ENCODE measurements around the gene GBF1. TPM values are rescaled to one million over a fixed set of nuclear protein-coding genes. Genes with fewer than 3 reads are reported as not detected.

Gene GBF1
- total and polyA plus RNA-seq, 10 of the 15 experiments (the other 5 are each of a cell fraction or from before 2014, with no cell fraction given) = 0.82 to 42.0 (median 21.8) TPM

DNA sequence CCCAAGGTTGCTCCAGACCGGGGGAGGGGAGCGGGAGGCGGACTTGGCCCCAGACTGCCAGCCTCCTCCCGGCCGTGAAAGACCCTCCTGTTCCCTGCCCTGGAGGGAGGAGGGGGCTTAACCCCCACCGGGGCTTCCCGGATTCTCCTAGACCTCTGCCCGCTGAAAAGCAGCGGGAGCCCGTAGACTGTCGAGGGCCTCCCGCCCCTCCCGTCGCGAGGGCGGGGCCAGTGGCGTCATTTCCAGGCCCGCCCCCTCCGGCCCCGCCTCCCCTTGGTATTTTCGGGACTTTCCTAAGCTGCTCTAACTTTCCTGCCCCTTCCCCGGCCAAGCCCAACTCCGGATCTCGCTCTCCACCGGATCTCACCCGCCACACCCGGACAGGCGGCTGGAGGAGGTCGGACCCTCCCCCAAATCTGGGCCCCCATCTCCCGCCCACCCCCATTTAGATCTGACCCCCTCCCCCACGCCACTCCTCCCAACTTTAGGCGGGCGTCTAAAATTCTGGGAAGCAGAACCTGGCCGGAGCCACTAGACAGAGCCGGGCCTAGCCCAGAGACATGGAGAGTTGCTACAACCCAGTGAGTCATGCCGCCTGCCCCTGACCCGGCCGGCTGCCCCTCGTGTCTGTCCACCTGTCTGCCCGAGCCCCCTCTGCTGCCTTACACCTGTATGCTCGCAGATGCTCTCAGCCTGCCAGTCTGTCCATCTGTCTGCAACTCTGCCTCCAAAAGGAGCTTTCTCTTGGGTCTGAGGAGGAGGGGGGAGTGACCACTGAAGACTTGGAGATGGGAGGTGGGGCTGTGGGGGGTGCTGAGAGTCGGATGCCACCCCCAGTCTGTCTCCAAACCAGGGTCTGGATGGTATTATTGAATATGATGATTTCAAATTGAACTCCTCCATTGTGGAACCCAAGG is 150.3 kb downstream of the GBF1 start, which contains the start of gene NFKB2 (continued):
- TF ChIP-seq REST (IDR thresholded peaks at IDR 0.05; ENCODE audit: low read depth, low read length) = no peak
- TF ChIP-seq HDGF (IDR thresholded peaks at IDR 0.05) = peak; percentile 12; the same call in 1 of the 2 replicates
- TF ChIP-seq KDM1A (IDR thresholded peaks at IDR 0.05; ENCODE audit: borderline replicate concordance) = no peak
- TF ChIP-seq HCFC1 (IDR thresholded peaks at IDR 0.05; ENCODE audit: low read length) = no peak
- TF ChIP-seq, protein P1, sequence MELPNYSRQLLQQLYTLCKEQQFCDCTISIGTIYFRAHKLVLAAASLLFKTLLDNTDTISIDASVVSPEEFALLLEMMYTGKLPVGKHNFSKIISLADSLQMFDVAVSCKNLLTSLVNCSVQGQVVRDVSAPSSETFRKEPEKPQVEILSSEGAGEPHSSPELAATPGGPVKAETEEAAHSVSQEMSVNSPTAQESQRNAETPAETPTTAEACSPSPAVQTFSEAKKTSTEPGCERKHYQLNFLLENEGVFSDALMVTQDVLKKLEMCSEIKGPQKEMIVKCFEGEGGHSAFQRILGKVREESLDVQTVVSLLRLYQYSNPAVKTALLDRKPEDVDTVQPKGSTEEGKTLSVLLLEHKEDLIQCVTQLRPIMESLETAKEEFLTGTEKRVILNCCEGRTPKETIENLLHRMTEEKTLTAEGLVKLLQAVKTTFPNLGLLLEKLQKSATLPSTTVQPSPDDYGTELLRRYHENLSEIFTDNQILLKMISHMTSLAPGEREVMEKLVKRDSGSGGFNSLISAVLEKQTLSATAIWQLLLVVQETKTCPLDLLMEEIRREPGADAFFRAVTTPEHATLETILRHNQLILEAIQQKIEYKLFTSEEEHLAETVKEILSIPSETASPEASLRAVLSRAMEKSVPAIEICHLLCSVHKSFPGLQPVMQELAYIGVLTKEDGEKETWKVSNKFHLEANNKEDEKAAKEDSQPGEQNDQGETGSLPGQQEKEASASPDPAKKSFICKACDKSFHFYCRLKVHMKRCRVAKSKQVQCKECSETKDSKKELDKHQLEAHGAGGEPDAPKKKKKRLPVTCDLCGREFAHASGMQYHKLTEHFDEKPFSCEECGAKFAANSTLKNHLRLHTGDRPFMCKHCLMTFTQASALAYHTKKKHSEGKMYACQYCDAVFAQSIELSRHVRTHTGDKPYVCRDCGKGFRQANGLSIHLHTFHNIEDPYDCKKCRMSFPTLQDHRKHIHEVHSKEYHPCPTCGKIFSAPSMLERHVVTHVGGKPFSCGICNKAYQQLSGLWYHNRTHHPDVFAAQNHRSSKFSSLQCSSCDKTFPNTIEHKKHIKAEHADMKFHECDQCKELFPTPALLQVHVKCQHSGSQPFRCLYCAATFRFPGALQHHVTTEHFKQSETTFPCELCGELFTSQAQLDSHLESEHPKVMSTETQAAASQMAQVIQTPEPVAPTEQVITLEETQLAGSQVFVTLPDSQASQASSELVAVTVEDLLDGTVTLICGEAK (IDR thresholded peaks at IDR 0.05; ENCODE audit: borderline replicate concordance) = no peak
- TF ChIP-seq EP300 (IDR thresholded peaks at IDR 0.05; ENCODE audit: borderline replicate concordance in 1 of 2, control insufficient read depth in 1 of 2, low read depth in 2 of 2, low read length in 2 of 2) = no peak
- TF ChIP-seq SRF (IDR thresholded peaks at IDR 0.05; ENCODE audit: low read depth in 2 of 2, low read length in 2 of 2) = no peak
- no peak; the same call in 1 of the 2 replicates for TF ChIP-seq MXI1 (IDR thresholded peaks at IDR 0.05; ENCODE audit: low read depth, low read length)
- no peak for TF ChIP-seq JUNB (IDR thresholded peaks at IDR 0.05)
- TF ChIP-seq, protein P2, sequence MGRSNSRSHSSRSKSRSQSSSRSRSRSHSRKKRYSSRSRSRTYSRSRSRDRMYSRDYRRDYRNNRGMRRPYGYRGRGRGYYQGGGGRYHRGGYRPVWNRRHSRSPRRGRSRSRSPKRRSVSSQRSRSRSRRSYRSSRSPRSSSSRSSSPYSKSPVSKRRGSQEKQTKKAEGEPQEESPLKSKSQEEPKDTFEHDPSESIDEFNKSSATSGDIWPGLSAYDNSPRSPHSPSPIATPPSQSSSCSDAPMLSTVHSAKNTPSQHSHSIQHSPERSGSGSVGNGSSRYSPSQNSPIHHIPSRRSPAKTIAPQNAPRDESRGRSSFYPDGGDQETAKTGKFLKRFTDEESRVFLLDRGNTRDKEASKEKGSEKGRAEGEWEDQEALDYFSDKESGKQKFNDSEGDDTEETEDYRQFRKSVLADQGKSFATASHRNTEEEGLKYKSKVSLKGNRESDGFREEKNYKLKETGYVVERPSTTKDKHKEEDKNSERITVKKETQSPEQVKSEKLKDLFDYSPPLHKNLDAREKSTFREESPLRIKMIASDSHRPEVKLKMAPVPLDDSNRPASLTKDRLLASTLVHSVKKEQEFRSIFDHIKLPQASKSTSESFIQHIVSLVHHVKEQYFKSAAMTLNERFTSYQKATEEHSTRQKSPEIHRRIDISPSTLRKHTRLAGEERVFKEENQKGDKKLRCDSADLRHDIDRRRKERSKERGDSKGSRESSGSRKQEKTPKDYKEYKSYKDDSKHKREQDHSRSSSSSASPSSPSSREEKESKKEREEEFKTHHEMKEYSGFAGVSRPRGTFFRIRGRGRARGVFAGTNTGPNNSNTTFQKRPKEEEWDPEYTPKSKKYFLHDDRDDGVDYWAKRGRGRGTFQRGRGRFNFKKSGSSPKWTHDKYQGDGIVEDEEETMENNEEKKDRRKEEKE (IDR thresholded peaks at IDR 0.05) = no peak
- no peak for TF ChIP-seq BRCA1 (IDR thresholded peaks at IDR 0.05; ENCODE audit: low read depth, low read length)
- no peak for TF ChIP-seq E4F1 (IDR thresholded peaks at IDR 0.05; ENCODE audit: borderline replicate concordance, partially characterized antibody)
- TF ChIP-seq POLR2AphosphoS2 (IDR thresholded peaks at IDR 0.05; ENCODE audit: low read depth, low read length) = no peak
- peak; percentile 73 for TF ChIP-seq DPF2 (IDR thresholded peaks at IDR 0.05)
- TF ChIP-seq TAF1 (IDR thresholded peaks at IDR 0.05; ENCODE audit: borderline replicate concordance, low read depth, low read length) = peak; percentile 59; the same call in 1 of the 2 replicates

Measured in GM12878 (cell line).